GM21528 (cell line): Measurements from ENCODE around the gene SP3.

Experiments used
- ATAC-seq: cut with Tn5 transposase; IDR thresholded peaks from one replicate; pipeline ENCODE4 v1.9.1; 2021; ENCODE audit warnings: mild to moderate bottlenecking, moderate library complexity; ENCODE audit not compliant: unreplicated experiment, low FRiP score

SP3 gene

GRCh38 chr2:173997753-173998152 is 32.6 kb upstream of the SP3 start:
- no peak for ATAC-seq

DNA sequence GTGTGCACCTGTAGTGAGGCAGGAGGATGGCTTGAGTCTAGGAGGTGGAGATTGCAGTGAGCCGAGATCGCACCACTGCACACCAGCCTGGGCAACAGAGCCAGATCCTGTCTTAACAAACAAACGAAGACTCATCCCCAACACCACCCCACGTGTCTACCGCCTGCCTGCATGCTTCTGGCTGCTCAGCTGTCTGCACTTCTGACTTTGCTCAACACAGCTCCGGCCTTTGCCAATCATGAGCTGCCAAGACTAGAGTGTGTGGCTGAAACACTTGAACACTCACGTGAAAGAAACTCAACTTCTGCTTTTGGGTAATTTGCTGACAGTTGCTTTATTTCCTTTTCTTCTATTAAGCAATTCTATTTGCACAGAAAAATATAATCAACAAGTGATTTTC is 32.1 kb upstream of the SP3 start:
- peak; percentile 74 for ATAC-seq

DNA sequence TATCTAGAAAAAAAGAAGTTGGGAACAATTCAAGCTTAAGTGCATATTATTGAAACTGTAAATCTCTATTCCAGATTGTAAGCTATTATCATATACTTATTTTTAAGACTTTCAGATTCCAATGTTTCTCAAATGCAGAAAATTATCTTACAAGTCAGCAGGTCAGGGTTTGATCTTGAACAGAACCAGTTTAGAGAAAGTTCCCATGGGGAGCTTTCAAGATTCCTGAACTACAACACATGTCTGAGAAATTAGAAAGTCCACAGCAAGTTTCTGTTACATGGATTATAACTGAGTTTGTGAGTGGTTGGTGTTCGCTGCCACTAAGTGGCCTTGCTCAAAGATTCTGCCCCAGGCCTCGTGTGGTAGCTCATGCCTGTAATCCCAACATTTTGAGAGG is 31.6 kb upstream of the SP3 start:
- no peak for ATAC-seq

DNA sequence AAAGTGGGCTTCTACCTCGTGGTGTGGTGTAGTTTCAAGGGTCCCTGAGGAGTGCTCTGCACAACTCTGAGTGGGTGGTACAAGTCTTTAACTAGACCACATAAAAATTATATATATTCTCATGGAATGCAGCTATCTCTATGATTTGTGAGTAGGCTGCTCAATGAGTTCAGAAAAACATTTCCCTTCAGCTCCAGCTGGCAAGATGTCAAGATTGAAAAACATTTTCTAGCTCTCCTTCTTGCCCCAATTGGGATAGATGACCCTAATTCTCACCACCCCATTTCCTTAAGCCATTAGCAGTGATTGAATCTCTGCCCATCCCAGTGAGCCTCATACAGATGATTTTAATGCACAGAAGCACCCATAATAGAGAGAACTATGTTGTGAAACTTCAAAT is 28.3 kb upstream of the SP3 start:
- ATAC-seq = no peak

DNA sequence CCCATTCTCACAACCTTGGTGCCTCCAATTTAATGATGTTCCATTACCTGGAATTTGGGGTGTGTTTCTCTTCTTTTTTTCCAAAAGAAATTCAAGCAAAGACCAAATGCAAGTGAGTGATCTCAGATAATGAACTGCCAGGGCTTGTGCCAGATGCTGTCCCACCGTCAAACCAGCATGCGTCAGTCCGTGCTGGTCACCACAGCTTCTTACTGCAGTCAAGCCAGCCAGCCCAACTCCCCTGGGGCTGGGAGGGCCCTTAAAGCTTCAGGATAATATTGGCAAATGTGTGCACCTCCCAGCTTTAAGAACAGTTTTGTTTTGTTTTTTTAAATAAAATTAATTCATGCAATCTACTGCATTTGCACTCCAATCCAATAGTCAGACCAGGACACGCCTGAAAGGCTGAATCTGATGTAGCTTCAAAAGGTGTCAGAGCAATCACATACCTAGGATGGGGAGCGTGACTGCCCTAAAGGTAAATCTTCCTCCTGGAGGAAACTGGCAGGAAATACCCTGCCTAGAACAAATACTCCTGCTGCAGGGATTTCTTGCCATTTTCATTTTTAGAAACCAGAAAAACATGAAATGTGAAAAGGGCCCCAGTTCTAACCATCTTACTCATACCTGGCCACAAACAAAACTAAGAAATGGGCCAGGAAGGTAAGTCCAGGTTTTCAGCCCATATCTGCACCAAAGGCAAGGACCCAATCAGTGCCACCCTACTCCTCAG is 26.8 kb upstream of the SP3 start:
- ATAC-seq = no peak

DNA sequence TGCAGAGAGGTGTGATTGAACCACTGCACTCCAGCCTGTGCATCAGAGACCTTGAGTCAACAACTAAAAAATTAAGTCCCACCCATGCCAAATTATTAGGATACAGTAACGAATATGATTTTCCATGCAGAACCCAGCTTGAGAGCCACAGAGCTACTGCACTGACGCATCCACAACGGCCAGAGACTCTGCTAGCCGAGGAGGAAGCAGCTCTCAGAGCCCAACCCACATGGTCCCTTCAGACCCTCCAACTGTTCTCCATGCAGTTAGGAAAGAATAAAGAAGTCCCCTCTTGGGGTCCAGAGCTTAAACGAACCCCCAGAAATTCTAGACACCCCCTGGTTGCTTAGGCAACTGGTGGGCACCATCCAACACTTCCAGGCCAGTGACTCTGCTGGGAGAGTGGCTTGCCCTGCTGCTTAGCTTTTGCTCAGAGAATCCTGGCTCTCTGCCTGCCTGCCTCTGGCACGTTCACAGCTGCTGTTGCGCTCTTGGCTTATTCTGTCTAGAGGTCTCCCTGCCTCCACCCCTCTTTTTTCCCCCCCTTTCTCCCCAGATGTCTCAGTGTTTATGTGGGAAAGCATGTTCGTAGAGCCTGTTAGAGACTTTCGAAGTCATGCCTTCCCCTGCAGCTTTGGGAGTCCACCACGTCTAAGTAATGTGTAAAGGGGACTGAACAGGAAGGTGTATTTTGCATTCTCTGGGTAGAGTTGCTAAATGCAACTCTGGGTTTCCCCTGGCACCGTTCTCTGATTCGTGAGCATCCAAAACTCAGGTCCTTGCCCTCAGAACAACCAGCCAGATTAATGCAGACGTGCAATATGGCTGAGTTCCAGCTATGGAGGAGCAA is 26.0 kb upstream of the SP3 start:
- peak; percentile 66 for ATAC-seq

DNA sequence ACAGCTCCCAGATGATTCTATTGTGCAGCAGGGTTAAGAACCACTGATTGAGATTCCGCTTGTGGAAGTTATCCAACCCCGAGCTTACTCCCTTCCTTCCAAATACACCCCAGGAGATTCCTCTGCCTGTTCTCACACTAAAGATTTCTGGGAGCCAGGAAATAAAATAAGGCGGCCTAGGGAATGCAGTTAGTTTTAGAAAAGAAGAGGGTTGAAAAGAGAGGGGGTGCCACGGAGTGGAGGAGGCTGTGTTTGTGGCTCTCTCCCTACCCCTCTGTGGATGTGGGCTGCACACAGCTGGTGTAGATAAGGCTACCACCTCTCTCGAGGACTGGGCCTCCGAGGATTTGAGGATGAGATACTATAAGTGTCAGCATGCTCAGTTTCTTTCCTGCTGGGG is 25.1 kb upstream of the SP3 start:
- ATAC-seq = no peak

GRCh38 chr2:173989884-173990215 is 24.7 kb upstream of the SP3 start:
- ATAC-seq = no peak

DNA sequence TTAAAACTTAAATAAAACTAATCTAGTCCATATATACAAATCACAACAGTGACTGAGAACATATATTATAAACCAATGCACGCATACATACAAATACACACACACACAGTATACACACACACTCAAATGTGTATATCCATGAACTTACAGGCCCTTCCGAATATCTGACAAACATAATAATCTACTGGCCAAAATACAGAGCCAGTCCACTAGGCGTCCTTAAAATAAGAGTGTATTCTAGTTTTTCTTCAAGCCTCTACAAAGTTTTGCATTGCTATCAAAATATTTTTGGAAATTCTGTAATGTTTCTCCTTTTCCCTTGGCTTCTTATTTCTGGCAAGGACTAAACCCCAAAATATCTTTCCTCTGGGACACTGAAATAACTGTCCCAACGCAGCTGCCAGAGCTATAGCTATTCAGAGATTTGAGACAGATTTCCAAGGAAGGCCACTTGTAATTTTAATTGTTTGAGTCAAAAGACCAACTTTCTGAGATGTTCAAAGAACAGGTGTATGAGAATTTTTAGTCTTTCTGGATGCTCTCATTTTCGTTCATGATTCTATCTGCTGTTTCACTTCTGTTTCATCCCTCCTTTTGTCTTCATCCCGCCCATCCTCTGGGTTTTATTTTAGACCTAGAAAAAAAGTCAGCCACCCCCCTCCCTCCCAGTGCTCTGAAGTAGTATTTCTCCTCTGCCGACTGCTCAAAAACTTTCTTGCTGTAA is 24.1 kb upstream of the SP3 start:
- no peak for ATAC-seq

DNA sequence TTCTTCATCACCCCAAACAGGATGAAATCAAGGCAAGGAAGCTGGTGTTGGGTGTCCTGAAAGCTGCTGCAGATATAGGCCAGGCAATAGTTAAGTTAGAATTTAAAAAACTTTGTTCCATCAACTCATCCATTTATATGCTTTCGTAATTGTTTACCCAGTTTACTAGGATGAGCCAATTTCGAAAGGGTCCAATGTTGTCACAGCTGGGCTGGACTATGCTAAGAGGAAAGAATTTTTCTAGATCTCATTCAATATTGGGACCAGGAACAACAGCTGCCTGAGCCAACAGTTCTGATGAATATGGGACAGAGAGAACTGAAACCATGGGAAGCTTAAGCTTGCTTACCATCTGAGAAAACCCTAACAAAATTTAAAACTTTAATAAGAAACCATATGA is 21.6 kb upstream of the SP3 start:
- ATAC-seq = no peak

- no peak for ATAC-seq
Observed at GRCh38 chr2:173985605-173985992, 20.4 kb upstream of the SP3 start.

DNA sequence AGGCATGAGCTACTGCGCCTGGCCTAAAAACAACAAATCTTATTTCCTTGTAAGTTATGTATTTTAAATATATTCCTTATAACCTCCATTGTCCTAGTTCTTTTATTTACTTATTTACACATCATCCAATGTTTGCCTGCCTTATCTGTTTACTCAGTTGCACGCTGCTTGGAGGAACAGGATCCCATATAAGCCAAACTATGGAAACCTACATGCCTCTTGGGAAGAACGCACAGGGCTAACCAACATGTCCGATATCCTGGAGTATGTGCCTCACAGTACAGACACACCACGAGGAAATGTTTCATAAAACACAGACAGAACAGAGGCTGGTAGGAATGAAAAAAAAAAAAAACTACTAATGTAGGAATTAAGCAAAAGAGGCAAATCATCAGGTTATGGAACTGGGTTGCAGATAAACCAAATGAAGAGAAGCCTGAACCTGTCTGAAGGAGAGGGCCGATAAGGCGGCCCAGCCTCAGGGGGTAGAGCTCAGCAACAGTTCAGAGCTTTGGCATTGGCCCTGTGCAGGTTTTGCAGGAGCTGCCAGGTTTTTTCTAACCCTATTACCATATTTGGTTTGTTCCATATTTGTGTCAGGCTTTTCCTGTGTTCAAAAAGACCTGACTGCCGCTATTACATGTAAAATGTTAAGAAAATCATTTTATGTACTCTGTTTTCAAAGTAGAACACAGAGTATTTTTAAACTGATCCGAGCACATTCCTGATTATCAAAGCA is 19.9 kb upstream of the SP3 start:
- no peak for ATAC-seq

DNA sequence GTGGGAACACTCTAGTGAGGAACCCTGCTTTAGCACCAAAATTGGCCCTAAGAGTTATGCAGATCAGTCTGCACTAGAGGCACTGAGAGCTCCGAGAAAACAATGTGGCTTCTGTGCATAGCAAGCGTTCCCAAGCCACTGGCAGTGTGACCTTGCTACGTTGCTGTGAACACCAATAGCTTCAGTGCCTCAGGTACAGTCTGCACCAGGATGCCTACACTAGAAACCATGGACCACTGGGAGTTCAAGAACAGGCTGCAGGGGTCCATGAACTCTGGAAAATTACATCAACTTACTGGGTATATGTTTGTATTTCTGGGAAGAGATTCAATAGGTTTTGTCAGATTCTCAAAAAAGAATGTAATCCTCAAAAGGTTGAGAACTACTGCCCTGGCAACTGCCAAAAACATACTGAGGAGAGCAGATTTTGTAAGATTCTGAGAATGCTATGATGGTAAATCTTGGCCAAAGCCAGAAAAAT is 18.3 kb upstream of the SP3 start:
- no peak for ATAC-seq

- no peak for ATAC-seq
Observed at GRCh38 chr2:173982918-173983317, 17.7 kb upstream of the SP3 start.

DNA sequence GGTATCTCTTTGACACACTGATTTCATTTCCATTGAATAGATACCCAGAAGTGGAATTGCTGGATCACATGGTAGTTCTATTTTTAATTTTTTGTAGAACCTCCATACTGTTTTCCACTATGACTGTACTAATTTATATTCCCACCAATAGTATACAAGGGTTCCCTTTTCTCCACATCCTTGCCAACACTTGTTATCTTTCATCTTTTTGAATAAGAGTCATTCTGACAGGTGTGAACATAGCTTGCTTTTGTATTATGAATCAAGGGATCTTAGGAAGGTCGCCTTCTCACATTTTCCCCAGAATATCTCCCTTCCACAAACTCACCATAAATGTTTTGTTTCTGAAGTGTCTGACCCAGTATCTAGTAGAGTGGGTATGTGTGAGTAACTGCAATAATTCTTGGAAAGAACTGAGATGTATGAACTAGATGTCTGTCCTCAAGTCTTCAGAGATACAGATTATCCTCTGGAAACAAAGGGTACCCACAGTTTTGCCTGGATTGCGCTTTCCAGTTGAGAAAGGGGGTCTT is 17.1 kb upstream of the SP3 start:
- no peak for ATAC-seq

DNA sequence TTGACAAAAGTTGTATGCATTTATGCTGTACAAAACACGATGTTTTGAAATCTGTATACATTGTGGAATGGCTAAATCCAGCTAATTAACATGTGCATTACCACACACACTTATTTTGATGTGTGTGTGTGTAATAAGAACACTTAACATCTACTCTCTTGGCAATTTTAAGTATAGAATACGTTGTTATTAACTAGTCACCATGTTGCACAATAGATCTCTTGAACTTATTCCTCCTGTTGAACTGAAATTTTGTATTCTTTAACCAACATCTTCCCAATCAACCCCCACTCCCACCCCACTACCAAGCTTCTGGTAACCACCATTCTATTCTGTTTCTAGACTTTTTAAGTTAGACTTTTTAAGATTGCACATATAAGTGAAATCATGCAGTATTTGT is 16.3 kb upstream of the SP3 start:
- ATAC-seq = no peak

GRCh38 chr2:173979751-173980351 is 14.7 kb upstream of the SP3 start:
- ATAC-seq = no peak

DNA sequence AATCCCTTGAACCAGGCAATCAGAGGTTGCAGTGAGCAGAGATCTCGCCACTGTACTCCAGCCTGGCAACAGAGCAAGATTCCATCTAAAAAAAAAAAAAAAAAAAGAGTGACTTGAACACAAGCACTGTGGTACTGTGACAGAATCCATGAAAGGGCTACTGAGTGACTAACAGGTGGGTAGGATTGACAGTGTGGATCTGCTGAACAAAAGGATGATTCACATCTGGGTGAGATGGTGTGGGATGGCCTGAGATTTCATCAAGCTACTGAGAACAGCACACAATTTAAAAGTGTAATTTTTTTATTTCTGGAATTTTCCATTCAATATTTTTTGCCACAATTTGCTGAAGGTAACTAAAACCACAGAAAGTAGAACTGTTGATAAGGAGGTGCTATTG is 13.3 kb upstream of the SP3 start:
- no peak for ATAC-seq

- ATAC-seq = no peak
Observed at GRCh38 chr2:173972636-173973035, 7.5 kb upstream of the SP3 start.

DNA sequence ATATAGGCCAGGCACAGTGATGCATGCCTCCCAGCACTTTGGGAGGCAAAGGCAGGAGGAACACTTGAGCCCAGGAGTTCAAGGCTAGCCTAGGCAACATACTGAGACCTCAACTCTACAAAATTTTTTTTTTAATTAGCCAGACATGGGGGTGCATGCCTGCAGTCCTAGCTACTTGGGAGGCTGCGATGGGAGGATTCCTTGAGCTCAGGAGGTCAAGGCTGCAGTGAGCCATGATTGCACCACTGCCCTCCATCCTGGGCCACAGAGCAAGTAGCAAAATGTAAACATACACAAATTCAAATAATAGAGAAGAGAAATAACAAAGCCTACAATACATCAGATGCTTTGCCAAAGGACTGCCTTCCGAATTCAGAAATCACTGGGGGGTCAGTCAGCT is 7.0 kb upstream of the SP3 start:
- ATAC-seq = no peak
